Measurements from ENCODE around the gene OR5T3.

DNA sequence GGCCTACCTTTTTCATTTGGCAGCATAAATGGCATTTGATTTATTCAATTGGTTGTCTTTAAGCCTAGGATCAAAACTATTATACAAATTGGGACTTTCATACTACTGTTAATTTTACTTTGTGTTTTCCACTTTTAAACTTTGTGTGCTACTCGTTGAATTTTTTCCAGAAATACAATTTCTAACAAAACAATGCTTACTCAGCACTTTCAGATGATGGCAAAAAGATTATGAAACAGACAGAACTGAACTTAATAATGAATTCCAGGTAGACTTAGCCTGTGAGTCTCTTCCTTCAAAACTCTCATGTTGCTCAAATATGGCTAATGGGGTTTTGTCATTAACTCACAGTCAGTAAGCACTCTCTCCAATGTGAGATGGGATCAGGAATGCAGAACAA is 44.3 kb upstream of the OR5T3 start:
- TF ChIP-seq, protein P1, sequence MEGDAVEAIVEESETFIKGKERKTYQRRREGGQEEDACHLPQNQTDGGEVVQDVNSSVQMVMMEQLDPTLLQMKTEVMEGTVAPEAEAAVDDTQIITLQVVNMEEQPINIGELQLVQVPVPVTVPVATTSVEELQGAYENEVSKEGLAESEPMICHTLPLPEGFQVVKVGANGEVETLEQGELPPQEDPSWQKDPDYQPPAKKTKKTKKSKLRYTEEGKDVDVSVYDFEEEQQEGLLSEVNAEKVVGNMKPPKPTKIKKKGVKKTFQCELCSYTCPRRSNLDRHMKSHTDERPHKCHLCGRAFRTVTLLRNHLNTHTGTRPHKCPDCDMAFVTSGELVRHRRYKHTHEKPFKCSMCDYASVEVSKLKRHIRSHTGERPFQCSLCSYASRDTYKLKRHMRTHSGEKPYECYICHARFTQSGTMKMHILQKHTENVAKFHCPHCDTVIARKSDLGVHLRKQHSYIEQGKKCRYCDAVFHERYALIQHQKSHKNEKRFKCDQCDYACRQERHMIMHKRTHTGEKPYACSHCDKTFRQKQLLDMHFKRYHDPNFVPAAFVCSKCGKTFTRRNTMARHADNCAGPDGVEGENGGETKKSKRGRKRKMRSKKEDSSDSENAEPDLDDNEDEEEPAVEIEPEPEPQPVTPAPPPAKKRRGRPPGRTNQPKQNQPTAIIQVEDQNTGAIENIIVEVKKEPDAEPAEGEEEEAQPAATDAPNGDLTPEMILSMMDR (IDR thresholded peaks at IDR 0.05; ENCODE audit: low read depth, low read length, poor library complexity, severe bottlenecking), result no peak
- no peak for TF ChIP-seq EZH2phosphoT487 (IDR thresholded peaks at IDR 0.05; ENCODE audit: borderline replicate concordance, low read length)
